Renal pelvis (tissue), 4 donors: ENCODE results near the gene PGD. TPM values are rescaled to one million over a fixed set of nuclear protein-coding genes. Genes with fewer than 3 reads are reported as not detected.
"Not testable (repeated sequence)": the region's sequence is repeated elsewhere in the genome, so short reads cannot be mapped to it uniquely, and the experiment has no call there.

Experiments
- DNase-seq: peaks from one replicate; pipeline ENCODE4 v3.0.0-alpha.2; 2013
- polyA plus RNA-seq, 3 donors: library from polyadenylated mRNA; unstranded; fragments of 120-200 nt; gene quantifications; one replicate each; pipeline ENCODE4 v1.2.1, GENCODE V29; 2013; ENCODE audit not compliant: insufficient read length in 3 of 3

The PGD gene
- polyA plus RNA-seq, 3 donors, result 196 to 218 (median 199) TPM

DNA sequence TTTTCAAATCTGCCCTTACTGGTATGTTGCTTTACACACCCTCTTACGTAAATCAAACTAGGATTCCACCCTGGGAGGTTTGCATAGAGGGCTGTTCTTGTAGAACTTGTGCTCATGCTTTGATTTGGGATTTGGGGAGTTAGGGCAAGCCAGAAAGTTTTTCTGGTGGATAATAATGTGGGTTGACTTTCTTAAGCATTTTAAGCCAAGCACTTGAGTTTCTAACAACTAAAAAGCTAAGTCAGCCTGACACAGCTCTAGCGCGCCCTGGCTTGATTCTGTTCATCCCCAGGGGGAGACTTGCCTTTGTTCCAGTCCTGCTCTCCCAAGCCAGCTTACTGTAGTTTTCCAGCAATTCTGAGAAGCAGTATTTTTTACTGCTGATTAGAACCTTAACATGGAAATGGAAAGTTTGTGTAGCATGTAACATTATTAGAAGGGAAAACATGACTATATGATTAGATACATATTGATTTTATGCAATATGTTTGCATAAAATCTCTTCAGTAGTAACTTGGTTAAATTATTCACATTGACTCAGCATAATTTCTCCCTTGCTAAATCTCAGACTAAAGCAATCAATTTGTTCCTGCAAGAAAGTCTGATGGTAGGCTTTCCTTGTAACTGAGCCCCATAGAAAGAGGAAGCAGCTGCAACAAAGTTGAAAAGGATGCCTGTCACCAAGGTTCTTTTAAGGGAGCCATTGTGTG is 11.0 kb upstream of the PGD start:
- DNase-seq, result no peak

DNA sequence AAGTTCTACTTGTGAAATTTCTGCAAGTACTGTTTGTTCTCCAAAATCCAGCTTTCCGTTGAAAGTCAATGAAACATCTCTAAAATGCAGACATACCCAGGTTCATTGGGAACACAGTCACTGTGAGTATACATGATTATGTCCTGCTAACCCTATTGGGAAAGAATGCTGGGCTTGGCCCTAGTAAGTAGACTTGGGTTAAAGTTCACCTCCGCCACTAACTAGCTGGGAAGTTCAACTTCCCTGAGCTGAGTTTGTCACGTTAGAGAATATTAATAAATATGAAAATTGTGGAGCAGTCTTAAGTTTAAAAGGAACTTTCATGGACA is 10.5 kb upstream of the PGD start:
- no peak for DNase-seq

DNA sequence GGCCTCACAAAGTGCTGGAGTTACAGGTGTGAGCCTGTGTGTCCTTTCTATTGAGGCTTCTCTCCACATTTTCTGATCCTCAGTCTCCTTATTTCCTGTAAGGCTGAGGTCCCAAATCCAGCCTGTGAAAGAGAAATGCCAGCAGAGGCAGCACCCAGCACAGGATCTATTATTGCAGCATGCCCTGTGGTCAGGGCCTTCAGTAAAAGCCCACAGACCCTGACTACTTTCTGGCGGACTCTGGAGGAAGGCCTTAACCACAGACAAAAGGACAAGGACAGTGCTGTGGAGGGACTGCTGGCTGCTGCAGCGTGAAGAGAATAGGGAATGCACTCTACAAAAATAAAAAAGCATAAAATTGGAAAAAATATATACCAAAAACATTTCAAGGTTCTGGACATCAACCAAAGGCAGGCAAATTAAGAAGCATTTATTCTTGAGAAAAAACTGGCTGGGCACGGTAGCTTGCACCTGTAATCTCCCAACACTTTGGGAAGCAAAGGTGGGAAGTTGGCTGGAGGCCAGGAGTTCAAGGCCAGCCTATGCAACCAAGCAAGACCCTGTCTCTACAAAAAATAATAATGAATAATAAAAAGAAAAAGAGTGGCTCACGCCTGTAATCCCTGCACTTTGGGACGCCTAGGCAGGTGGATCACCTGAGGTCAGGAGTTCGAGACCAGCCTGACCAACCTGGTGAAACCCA is 9.4 kb upstream of the PGD start:
- DNase-seq, result no peak

DNA sequence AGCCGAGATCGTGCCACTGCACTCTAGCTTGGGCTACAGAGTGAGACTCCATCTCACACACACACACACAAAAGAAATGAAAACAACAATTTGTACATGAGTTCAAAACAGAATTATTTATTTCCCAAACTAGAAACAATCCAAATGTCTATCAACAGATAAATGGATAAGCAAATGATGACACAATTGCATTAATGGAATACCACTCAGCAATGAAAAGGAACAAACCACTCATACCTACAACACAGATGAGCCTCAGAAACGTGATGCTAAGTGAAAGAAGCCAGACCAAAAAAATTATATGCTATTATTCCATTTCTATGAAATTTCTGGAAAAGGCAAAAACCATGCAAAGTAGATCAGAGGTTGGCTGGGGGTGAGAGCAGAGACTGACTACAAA is 2.0 kb upstream of the PGD start:
- DNase-seq, result no peak

DNA sequence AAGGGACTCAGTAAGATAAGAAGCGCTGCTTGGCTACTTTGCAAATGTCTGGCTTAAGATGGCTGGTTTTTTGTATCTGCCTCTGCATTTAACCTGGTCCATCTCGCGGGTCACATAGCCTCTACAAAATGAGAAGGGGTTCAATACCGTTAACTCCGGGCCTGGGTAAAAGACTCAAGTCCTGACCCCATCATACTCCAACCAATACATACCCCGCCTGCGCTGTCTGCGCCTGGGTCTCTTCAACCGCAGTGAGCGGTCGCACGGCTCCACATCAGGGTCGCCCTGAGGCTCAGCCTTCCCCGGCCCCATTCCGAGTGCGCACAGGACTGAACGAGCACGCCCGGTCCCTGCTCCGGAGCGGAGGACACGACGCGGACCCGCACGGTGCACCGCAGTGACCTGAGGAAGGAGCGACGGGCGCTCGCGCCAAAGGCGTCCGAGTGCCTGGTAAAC is 558 bp upstream of the PGD start:
- no peak for DNase-seq

DNA sequence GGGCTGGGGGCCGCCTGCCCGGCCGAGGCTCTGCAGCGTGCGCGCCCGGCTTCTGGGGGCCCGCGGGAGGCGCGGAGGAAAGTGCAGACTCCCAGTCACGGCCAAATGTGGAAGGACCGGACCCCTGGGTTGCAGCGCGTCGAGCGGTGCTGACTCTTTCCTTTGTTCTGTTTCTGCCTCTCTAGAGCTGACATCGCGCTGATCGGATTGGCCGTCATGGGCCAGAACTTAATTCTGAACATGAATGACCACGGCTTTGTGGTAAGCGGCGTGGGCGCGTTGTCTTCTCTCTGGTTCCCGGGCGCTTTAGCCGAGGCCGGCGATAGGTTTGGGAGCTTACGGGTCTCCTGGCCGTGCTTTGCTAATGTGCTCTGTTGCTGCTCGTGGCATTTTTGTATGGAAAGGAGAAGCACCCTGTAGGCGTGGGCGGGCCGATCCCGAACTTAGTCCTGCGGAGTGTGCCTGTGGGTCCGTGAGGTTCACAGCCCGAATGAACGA is 629 bp downstream of the PGD start:
- no peak for DNase-seq

DNA sequence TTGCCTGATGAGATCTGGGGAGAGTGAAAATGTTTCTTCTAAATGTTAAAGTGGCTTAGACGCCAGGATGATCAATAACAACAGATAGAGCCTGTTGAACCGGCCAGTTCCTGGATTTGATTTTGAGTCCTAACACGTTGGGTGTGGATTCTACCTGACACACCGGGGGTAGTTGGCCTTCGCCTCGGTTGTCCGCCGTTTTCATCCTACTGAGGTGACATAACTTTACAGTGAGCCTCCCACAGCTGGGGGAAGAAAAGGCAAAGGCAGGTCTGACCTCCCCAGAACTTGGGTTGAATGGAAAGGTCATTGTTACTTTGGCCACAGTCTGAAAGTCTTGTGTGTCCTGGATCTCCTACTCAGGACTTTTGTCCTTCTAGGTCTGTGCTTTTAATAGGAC is 1.1 kb downstream of the PGD start:
- DNase-seq, result no peak

DNA sequence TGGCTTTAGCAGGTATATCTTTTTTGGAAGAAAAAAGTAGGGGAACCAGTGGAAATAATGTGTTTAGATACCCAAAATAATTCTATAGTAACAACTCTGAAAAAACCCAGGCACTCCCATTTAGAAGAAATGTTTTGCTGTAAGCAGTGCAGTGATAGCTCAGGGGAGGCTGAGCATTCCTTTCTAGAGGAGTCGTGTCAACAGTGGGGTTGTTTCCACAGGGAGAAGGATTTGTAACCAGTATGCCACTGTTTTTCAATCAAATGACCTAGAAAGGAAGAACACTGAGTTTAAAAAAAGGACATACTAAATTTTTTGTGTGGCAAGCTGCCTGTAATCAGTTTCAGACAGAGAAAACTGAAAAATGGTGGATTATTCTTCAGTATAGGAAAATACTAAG is 2.4 kb downstream of the PGD start:
- DNase-seq, result no peak

DNA sequence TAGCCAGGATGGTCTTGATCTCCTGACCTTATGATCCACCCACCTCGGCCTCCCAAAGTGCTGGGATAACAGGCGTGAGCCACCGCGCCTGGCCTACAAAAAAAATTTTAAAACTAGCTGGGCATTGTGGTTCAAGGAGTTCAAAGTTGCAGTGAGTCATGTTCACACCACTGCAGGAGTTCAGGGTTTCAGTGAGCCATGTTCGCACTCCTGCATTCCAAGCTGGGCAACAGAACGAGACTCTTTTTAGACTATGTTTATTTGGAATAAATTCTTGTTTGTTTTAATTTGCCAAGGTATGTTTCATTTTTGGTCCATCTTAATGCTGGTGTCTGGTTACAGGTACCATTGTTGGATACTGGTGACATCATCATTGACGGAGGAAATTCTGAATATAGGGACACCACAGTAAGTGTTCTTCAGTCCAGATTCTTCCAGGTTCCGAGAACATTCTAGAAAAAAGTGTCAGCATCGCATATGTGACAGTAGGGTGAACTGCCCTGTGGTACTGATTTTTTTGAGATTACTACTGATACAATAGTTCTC is 3.9 kb downstream of the PGD start:
- no peak for DNase-seq

DNA sequence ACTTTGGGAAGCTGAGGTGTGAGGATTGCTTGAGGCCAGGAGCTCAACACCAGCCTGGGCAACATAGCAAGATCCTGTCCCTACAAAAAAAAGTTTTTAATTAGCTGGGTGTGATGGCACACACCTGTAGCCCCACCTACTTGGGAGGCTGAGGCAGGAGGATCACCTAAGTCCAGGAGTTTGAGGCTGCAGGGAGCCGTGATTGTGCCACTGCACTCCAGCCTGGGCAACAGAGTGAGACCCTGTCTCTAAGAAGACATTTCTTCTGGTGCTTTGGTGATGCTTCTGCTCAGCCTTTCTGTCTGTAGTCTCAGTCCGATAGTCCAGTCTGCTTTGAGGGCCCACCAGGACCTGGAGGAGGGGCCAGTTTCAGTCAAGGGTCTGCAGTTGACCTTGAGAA is 8.3 kb downstream of the PGD start:
- no peak for DNase-seq

DNA sequence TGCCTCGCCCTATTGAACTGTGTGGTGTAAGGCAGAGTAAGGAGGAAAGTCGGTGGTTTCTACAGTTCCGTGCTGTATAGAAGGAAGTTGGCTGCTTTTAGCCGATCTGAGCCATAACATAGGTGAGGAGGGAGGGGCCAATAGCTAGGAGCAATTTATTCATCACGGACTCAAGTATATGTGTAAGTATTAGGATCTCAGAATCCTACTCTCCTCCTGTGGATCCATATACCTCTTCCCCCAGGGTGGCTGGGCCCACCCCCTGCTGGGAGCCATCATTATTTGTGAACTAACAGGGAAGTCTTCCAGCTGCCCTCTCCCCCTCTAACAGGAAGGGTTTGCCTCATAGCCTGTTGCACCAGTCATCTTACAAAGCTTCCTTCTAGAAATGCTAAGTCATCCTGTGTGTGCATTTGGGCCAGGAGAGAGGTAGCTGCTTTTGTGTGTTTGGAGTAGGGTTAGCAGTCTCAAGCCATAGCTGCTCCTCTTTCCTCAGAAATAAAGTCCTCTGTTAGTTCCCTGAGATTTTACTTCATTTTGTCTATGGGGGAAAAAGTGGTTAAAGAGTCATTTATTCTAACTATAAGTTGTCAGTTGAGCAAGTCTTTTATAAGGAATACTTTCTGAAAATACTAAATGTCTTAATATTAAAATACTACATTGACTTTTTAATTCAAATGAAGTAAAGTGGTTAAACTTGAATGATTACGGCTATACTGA is 16.5 kb downstream of the PGD start:
- no peak for DNase-seq

DNA sequence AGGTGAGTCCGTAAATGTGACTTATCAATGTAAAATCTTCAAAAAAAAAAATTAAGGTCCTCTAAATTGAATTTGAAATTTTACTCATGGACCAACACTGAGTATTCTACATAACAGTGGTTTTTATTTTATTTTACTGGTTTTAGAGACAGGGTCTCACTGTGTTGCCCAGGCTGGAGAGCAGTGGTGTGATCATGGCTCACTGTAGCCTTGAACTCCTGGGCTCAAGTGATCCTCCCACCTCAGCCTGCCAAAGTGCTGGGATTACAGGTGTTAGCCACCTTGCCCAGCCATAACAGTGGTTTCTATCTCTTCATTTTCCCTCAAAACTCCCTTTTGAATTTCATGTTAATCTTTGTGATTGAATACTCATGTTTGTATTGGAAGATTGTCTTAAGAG is 17.1 kb downstream of the PGD start:
- DNase-seq, result not testable (repeated sequence)

DNA sequence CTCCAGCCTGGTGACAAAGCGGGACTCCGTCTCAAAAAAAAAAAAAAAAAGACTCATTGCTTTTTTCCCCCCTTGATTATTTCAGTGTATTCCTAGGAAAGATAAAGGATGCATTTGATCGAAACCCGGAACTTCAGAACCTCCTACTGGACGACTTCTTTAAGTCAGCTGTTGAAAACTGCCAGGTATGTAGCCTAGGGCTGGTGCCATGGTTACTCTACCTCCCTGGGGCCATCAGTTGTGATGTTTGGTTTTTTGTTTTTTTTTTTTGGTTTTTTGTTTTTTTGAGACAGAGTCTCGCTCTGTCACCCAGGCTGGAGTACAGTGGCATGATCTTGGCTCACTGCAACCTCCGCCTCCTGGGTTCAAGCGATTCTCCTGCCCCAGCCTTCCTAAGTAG is 19.9 kb downstream of the PGD start:
- not testable (repeated sequence) for DNase-seq

DNA sequence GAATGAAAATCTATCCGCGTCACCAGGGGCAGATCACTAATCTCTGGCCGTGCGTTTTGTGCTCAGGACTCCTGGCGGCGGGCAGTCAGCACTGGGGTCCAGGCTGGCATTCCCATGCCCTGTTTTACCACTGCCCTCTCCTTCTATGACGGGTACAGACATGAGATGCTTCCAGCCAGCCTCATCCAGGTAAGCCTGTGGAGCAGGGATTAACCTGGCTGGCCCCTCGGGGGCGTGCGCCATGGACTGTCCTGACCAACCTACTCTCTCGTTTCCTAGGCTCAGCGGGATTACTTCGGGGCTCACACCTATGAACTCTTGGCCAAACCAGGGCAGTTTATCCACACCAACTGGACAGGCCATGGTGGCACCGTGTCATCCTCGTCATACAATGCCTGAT is 20.5 kb downstream of the PGD start:
- no peak for DNase-seq

DNA sequence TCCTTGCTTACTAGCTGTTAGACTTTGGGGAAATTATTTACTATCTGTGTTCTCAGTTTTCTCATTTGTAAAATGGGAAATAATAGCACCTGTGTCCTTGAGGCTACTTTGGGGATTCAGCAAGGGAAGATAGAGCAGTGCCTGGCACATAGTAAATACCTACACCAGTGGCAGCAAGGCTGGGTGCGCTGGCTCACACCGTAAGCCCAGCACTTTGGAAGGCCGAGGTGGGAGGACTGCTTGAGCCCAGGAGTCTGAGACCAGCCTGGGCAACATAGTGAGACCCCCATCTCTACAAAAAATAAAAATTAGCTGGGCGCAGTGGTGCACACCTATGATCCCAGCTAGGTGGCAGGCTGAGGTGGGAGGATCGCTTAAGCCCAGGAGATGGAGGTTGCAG is 22.8 kb downstream of the PGD start:
- no peak for DNase-seq

DNA sequence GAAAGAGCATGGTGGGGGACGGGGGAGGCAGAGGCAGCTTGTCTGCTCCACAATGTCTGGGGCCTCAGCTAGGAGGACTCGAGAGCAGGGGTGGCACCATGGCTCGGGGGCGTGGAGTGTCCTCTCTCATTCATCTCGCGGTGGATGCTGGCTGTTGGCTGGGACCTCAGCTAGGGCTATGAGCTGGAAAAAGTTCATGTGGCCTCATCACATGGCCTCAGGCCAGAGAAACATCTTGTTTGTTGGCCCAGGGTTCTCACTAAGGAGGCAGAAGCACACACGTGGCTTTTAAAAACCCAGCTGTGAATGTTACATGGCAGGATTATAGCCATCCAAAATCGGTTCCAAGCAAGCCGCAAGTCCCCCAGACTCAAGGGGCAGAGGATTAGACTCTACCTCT is 25.2 kb downstream of the PGD start:
- no peak for DNase-seq

DNA sequence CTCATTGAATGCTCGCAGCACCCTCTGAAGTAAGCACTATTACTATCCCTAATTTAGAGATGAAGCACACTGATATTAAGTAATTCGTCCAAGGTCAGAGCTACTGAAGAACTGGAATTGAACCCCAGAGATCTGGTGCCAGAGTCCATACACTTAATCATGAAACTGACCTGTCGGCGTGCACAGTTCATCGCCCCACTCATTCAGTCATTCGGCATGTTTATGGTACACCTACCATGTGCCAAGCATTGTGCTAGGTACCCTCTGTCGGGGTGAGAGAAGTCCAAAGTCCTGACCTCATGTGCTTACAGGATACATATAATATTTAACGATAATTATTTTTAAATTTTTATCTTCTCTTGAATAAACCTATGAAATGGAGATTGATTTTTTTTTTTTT is 25.8 kb downstream of the PGD start:
- no peak for DNase-seq

DNA sequence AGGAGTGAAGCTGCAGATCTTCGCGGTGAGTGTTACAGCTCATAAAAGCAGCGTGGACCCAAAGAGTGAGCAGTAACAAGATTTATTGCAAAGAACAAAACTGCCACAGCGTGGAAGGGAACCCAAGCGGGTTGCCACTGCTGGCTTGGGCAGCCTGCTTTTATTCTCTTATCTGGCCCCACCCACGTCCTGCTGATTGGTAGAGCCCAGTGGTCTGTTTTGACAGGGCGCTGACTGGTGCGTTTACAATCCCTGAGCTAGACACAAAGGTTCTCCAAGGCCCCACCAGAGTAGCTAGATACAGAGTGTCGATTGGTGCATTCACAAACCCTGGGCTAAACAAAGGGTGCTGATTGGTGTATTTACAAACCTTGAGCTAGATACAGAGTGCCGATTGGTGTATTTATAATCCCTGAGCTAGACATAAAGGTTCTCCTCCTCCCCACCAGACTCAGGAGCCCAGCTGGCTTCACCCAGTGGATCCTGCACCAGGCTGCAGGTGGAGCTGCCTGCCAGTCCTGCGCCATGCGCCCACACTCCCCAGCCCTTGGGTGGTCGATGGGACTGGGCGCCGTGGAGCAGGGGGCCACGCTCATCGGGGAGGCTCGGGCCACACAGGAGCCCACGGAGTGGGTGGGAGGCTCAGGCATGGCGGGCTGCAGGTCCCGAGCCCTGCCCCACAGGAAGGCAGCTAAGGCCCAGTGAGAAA is 27.1 kb downstream of the PGD start:
- not testable (repeated sequence) for DNase-seq

DNA sequence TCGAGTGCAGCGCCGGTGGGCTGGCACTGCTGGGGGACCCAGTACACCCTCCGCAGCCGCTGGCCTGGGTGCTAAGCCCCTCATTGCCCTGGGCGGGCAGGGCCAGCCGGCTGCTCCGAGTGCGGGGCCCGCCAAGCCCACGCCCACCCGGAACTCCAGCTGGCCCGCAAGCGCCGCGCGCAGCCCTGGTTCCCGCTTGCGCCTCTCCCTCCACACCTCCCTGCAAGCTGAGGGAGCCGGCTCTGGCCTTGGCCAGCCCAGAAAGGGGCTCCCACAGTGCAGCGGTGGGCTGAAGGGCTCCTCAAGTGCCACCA is 27.6 kb downstream of the PGD start:
- not testable (repeated sequence) for DNase-seq

DNA sequence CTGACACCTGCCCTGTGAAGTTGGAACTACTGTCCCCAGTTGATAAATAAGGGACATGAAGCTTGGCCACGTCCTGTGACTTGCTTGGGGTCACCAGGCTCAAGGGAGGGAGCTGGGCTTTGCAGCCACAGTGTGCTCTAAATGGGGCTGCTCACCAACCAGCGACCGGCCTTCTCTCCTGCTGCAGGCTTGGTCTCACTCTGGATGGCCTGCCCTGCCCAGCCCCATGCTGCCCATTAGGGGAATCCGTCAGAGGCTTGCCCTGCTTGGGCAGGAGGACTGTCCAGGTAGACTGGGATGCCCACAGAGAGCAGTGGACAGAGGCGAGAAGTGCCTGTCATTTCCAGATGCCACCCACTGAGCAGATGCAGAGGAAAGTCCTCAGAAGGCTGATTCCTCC is 30.1 kb downstream of the PGD start:
- DNase-seq, result no peak

DNA sequence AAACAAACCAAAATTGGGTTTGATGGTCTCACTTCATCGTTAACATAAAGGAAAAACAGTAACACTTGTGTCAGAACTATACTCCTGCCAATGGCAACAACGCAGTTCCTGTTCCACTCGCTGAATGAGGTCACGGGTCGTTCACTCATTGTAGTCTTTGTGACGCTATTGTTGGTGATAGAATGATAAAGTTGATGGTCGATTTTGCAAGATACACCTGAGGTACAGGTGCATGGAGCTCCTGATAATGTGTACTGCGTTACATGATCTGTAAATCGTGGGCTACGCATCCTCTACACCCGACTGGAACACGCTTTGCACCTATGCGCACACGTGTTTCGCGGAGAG is 31.0 kb downstream of the PGD start:
- DNase-seq, result no peak
